Activated T-cell treated with anti-CD3 and anti-CD28 coated beads for 24 hours (primary cell): ENCODE data around the gene DOCK3.
A peak's percentile ranks its signal among the peaks of the same experiment; 100 is the strongest.
"Not testable (repeated sequence)": the region's sequence is repeated elsewhere in the genome, so short reads cannot be mapped to it uniquely, and the experiment has no call there.

ENCODE experiments used
- DNase-seq: peaks from one replicate; pipeline ENCODE4 v3.0.0-alpha.2; 2020; ENCODE audit warnings: low read depth

The DOCK3 gene

GRCh38 chr3:51387281-51387680 lies 712.6 kb downstream of the DOCK3 start:
- DNase-seq: not testable (repeated sequence)

- no peak for DNase-seq
Measured at GRCh38 chr3:51388286-51389029, 713.7 kb downstream of the DOCK3 start.

GRCh38 chr3:51389423-51390183 lies 714.9 kb downstream of the DOCK3 start:
- no peak for DNase-seq

GRCh38 chr3:51390246-51391074 lies 715.7 kb downstream of the DOCK3 start:
- no peak for DNase-seq

- DNase-seq: peak; percentile 94
Measured at GRCh38 chr3:51391075-51391565, 716.4 kb downstream of the DOCK3 start, which contains the start of gene RBM15B. TSS of gene RBM15B (plus strand) at chr3:51391285. CDS start at chr3:51391400, 115 bp downstream.

- no peak for DNase-seq
Measured at GRCh38 chr3:51391566-51392354, 717.0 kb downstream of the DOCK3 start.

- no peak for DNase-seq
Measured at GRCh38 chr3:51392355-51393133, 717.8 kb downstream of the DOCK3 start.

- no peak for DNase-seq
Measured at GRCh38 chr3:51393134-51393495, 718.4 kb downstream of the DOCK3 start.

- DNase-seq: no peak
Measured at GRCh38 chr3:51393564-51393963, 718.8 kb downstream of the DOCK3 start.

GRCh38 chr3:51394541-51394940 lies 719.8 kb downstream of the DOCK3 start:
- DNase-seq: no peak

GRCh38 chr3:51395493-51396213 lies 720.9 kb downstream of the DOCK3 start:
- no peak for DNase-seq

GRCh38 chr3:51396401-51396800 lies 721.7 kb downstream of the DOCK3 start:
- no peak for DNase-seq

GRCh38 chr3:51397392-51397791 lies 722.7 kb downstream of the DOCK3 start:
- no peak for DNase-seq

GRCh38 chr3:51398595-51399310 lies 724.0 kb downstream of the DOCK3 start:
- no peak for DNase-seq

- no peak for DNase-seq
Measured at GRCh38 chr3:51400166-51400565, 725.4 kb downstream of the DOCK3 start.

GRCh38 chr3:51401735-51402134 lies 727.0 kb downstream of the DOCK3 start:
- DNase-seq: no peak

GRCh38 chr3:51403675-51404074 lies 728.9 kb downstream of the DOCK3 start:
- no peak for DNase-seq

- no peak for DNase-seq
Measured at GRCh38 chr3:51408021-51408420, 733.3 kb downstream of the DOCK3 start.

GRCh38 chr3:51408813-51409212 lies 734.1 kb downstream of the DOCK3 start:
- DNase-seq: no peak
